Measurements from ENCODE around the gene MRPL2. TPM values are rescaled to one million over a fixed set of nuclear protein-coding genes. Genes with fewer than 3 reads are reported as not detected.
"Not testable (repeated sequence)": the region's sequence is repeated elsewhere in the genome, so short reads cannot be mapped to it uniquely, and the experiment has no call there.

Gene MRPL2
- polyA plus RNA-seq, 4 donors = 53.4 to 127 (median 90.9) TPM

DNA sequence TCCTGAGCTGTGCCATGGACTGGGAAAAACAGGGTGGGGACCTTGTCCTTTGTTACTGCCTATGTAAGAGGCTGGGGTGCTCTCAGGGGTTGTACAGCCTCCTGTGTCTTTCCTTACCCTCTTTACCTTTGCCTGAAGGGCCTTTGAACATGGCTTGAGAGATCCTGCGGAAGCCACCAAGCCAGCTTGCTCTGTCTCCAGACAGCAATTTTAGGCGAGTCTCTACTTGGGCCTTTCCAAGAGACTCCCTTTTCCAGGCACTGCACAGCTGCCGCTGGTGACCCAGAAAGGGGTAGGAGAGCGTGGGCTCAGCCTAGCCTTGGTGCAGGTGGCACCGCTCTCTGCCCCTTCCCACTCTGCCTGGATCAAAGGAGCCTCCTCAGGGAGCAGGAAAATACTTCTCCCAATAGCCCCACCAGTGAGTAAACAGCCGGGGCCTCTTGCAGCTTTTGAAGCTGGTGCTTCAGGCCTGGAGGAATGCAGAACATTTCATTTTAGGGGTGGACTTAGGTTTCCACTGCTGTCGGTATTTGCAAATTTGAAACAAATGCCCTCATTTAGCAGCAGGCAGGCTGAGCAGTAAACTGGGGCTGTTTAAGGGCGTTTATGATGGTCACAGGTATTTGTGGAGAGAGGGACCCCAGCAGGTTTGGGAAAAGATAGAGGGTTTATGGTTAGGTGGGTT, 30.8 kb upstream of the MRPL2 start:
- H3K27ac ChIP-seq (ENCODE audit: low read depth in 1 of 3, low read length in 2 of 3) = peak overlapping the region in 2 of 3 donors; percentile 0 to 32
- no peaks in the 10 kb centered on the region for H3K27me3 ChIP-seq (ENCODE audit: control insufficient read depth in 3 of 3, insufficient read depth in 3 of 3, low read length in 3 of 3)

DNA sequence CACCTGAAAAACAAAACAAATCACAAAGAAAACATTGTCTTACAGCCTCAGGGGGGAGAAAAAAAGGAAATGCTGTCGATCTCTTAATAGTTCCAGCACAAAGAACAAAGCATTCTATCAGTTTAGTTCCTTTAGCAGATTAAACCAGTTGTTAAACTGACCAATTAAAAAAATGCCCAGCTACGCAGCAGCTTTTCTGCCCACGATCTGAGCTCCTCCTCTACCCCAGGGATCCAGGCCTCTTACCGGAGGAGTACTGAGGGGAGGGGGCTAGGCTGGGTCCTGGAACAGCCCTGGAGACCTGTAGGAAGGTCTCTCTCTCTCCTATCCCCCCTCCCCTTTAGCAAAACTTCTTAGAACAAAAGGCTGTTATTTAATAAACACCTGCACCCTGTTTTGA, 30.2 kb upstream of the MRPL2 start:
- H3K9me3 ChIP-seq (ENCODE audit: control insufficient read depth in 2 of 2, insufficient read depth in 1 of 2, low read depth in 1 of 2, low read length in 1 of 2) = no peaks in the 10 kb centered on the region
- DNase-seq (no peak), FAIRE-seq (no peak)
- no peaks in the 10 kb centered on the region for H3K27me3 ChIP-seq (ENCODE audit: control insufficient read depth in 3 of 3, insufficient read depth in 3 of 3, low read length in 3 of 3)
- H3K4me1 ChIP-seq (ENCODE audit: control insufficient read depth in 3 of 3, insufficient read depth in 2 of 3, low read depth in 1 of 3, low read length in 2 of 3) = peaks cover 0 to 20% (median 0%) of the 10 kb centered on the region in 3 donors
- peak overlapping the region in 1 of 3 donors; percentile 32 for H3K27ac ChIP-seq (ENCODE audit: low read depth in 1 of 3, low read length in 2 of 3)
- H3K36me3 ChIP-seq (ENCODE audit: control insufficient read depth in 3 of 3, insufficient read depth in 2 of 3, low read depth in 1 of 3, low read length in 3 of 3) = peaks cover 0 to 2% (median 0%) of the 10 kb centered on the region in 3 donors
- H3K4me3 ChIP-seq (ENCODE audit: low read depth in 1 of 3, low read length in 3 of 3) = no peak overlapping the region
- 26 to 51% (median 43%) methylated on average over 4 of the region's 4 CpGs for WGBS, 3 donors

More for the DNA sequence above, 30.8 kb upstream of the MRPL2 start:
- 38 to 52% (median 44%) methylated on average over 8 of the region's 8 CpGs for WGBS, 3 donors
- Histone ChIP-seq H3K9me3 (ENCODE audit: control insufficient read depth in 2 of 2, insufficient read depth in 1 of 2, low read depth in 1 of 2, low read length in 1 of 2) (no peaks in the 10 kb centered on the region), H3K36me3 (ENCODE audit: control insufficient read depth in 3 of 3, insufficient read depth in 2 of 3, low read depth in 1 of 3, low read length in 3 of 3) (no peaks in the 10 kb centered on the region), H3K4me1 (ENCODE audit: control insufficient read depth in 3 of 3, insufficient read depth in 2 of 3, low read depth in 1 of 3, low read length in 2 of 3) (peaks cover 0 to 20% (median 0%) of the 10 kb centered on the region in 3 donors), H3K4me3 (ENCODE audit: low read depth in 1 of 3, low read length in 3 of 3) (no peak overlapping the region)
- no peak for FAIRE-seq
- DNase-seq = peak in 1 of 2 donors; percentile 46

DNA sequence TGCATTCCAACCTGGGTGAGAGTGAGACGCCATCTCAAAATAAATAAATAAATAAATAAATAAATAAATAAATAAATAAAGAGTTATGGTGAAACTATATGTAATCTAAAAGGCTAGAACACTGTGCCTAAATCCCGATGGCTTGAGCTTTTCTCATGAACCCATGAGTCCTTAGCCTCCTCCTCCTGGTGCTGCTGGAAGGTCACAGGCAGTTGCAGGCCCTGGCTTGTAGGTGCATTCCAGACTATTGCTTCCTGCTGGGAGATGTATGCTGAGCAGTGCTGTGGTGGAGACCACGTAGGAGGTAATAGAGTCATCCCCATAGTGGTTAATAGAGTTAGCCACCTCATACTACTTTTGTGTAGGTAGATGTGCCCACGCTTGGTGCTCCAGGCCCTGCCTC, 29.4 kb upstream of the MRPL2 start:
- H3K27me3 ChIP-seq (ENCODE audit: control insufficient read depth in 3 of 3, insufficient read depth in 3 of 3, low read length in 3 of 3) = no peaks in the 10 kb centered on the region
- no peak overlapping the region for H3K4me3 ChIP-seq (ENCODE audit: low read depth in 1 of 3, low read length in 3 of 3)
- DNase-seq = no peak
- no peak for FAIRE-seq
- peaks cover 0 to 15% (median 0%) of the 10 kb centered on the region in 3 donors for H3K4me1 ChIP-seq (ENCODE audit: control insufficient read depth in 3 of 3, insufficient read depth in 2 of 3, low read depth in 1 of 3, low read length in 2 of 3)
- WGBS, 3 donors = 90 to 91% (median 90%) methylated on average over 4 of the region's 4 CpGs
- H3K27ac ChIP-seq (ENCODE audit: low read depth in 1 of 3, low read length in 2 of 3) = no peak overlapping the region
- no peaks in the 10 kb centered on the region for H3K9me3 ChIP-seq (ENCODE audit: control insufficient read depth in 2 of 2, insufficient read depth in 1 of 2, low read depth in 1 of 2, low read length in 1 of 2)
- H3K36me3 ChIP-seq (ENCODE audit: control insufficient read depth in 3 of 3, insufficient read depth in 2 of 3, low read depth in 1 of 3, low read length in 3 of 3) = peaks cover 0 to 2% (median 0%) of the 10 kb centered on the region in 3 donors

DNA sequence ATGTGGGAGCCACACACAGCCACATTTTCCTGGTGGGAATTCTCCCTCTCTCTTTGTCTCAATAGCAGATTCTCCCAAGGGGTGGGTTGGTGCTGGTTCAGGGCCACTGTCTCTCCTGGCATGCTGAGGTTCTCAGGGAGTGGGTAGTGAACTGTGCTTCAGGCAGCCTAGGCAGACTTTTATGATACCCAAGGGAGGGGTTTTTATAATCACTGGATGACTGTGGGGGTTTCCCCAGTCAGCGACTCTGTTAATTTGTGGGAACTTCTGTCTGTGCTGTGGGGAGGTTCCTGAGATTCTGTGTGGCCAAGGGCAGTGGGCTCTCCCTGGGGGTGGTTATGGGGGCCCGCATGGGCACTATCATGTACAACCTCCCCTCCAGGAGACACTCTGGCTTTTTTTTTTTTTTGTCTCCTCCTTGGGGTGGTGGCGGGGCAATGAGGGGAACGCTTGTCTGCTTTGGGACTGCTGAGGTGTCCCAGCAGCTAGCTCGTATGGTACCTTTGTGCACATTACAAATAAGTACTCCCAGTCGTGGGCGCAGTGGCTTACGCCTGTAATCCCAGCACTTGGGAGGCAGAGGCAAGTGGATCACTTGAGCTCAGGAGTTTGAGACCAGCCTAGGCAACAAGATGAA, 26.9 kb upstream of the MRPL2 start:
- no peaks in the 10 kb centered on the region for H3K27me3 ChIP-seq (ENCODE audit: control insufficient read depth in 3 of 3, insufficient read depth in 3 of 3, low read length in 3 of 3)
- no peaks in the 10 kb centered on the region for H3K9me3 ChIP-seq (ENCODE audit: control insufficient read depth in 2 of 2, insufficient read depth in 1 of 2, low read depth in 1 of 2, low read length in 1 of 2)
- no peak overlapping the region for H3K27ac ChIP-seq (ENCODE audit: low read depth in 1 of 3, low read length in 2 of 3)
- H3K4me1 ChIP-seq (ENCODE audit: control insufficient read depth in 3 of 3, insufficient read depth in 2 of 3, low read depth in 1 of 3, low read length in 2 of 3) = peaks cover 0 to 15% (median 0%) of the 10 kb centered on the region in 3 donors
- no peak overlapping the region for H3K4me3 ChIP-seq (ENCODE audit: low read depth in 1 of 3, low read length in 3 of 3)
- FAIRE-seq (no peak), DNase-seq (no peak)
- 65 to 74% (median 66%) methylated on average over 8 of the region's 8 CpGs for WGBS, 3 donors
- H3K36me3 ChIP-seq (ENCODE audit: control insufficient read depth in 3 of 3, insufficient read depth in 2 of 3, low read depth in 1 of 3, low read length in 3 of 3) = peaks cover 0 to 2% (median 0%) of the 10 kb centered on the region in 3 donors

DNA sequence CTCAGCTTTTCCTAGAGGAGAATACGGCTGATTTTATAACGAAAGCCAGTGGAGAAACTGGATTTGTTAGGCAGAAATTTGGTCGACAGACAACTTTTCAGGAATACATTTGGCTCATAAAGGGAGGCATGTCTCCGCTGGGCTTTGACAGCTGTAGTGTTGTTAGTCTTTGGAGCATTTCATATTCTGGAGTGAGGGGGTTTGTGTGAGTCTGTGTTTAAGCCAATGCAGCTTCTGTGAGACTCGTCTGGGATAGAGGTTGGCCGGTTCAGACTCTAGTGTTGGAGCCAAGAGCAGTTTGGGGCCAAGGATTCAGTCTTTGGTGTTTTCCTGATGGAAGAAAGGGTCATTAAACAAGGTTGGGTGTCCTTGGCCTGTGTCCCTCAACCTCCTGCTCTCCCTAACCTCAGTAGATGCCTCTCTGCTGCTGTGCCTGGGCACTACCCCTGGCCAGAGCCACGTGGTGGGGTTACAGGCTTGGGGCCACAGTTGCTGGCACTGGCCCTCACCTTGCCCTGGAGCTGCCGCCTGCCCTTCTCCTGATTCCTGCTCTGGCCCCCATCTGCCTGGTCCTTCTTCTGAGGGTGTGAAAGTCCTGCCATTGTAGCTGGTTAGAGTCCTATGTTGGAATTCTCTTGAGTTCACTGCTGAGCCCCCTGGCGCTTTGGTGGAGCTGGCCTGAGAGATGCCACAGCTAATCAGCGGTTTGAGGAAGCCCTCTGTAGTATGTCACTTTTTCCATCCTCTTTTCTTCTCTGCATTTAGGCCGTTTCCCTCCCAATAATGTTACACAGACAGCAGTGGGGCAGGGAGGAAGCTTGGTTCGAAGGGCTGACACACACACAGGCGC, 23.8 kb upstream of the MRPL2 start:
- FAIRE-seq (no peak), DNase-seq (no peak)
- H3K4me1 ChIP-seq (ENCODE audit: control insufficient read depth in 3 of 3, insufficient read depth in 2 of 3, low read depth in 1 of 3, low read length in 2 of 3) = peaks cover 0 to 8% (median 0%) of the 10 kb centered on the region in 3 donors
- peaks cover 0 to 3% (median 0%) of the 10 kb centered on the region in 3 donors for H3K36me3 ChIP-seq (ENCODE audit: control insufficient read depth in 3 of 3, insufficient read depth in 2 of 3, low read depth in 1 of 3, low read length in 3 of 3)
- H3K9me3 ChIP-seq (ENCODE audit: control insufficient read depth in 2 of 2, insufficient read depth in 1 of 2, low read depth in 1 of 2, low read length in 1 of 2) = no peaks in the 10 kb centered on the region
- H3K27ac ChIP-seq (ENCODE audit: low read depth in 1 of 3, low read length in 2 of 3) = peak overlapping the region in 1 of 3 donors; percentile 47
- no peaks in the 10 kb centered on the region for H3K27me3 ChIP-seq (ENCODE audit: control insufficient read depth in 3 of 3, insufficient read depth in 3 of 3, low read length in 3 of 3)
- 69 to 88% (median 79%) methylated on average over 13 of the region's 13 CpGs for WGBS, 3 donors
- no peak overlapping the region for H3K4me3 ChIP-seq (ENCODE audit: low read depth in 1 of 3, low read length in 3 of 3)

DNA sequence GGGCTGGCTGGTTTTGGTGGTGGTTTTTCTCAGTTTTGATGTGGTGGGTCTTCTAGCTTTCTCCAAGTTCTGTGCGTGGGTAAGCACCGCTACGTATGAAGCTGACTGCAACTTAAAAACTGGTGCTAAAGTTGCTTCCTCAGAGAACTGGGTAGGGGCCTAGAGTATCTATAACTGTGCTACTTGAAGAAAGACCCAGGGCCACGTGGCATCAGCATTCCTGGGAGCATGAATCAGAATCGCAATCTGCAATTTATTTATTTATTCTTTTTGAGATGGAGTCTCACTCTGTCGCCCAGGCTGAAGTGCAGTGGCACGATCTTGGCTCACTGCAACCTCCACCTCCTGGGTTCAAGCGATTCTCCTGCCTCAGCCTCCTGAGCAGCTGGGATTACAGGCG, 22.7 kb upstream of the MRPL2 start:
- H3K4me3 ChIP-seq (ENCODE audit: low read depth in 1 of 3, low read length in 3 of 3); DNase-seq; FAIRE-seq; H3K36me3 ChIP-seq (ENCODE audit: control insufficient read depth in 3 of 3, insufficient read depth in 2 of 3, low read depth in 1 of 3, low read length in 3 of 3); H3K9me3 ChIP-seq (ENCODE audit: control insufficient read depth in 2 of 2, insufficient read depth in 1 of 2, low read depth in 1 of 2, low read length in 1 of 2); H3K27me3 ChIP-seq (ENCODE audit: control insufficient read depth in 3 of 3, insufficient read depth in 3 of 3, low read length in 3 of 3); H3K27ac ChIP-seq (ENCODE audit: low read depth in 1 of 3, low read length in 2 of 3): not testable (repeated sequence)
- H3K4me1 ChIP-seq (ENCODE audit: control insufficient read depth in 3 of 3, insufficient read depth in 2 of 3, low read depth in 1 of 3, low read length in 2 of 3) = peaks cover 0 to 17% (median 0%) of the 10 kb centered on the region in 3 donors
- 74 to 78% (median 77%) methylated on average over 9 of the region's 9 CpGs for WGBS, 3 donors

DNA sequence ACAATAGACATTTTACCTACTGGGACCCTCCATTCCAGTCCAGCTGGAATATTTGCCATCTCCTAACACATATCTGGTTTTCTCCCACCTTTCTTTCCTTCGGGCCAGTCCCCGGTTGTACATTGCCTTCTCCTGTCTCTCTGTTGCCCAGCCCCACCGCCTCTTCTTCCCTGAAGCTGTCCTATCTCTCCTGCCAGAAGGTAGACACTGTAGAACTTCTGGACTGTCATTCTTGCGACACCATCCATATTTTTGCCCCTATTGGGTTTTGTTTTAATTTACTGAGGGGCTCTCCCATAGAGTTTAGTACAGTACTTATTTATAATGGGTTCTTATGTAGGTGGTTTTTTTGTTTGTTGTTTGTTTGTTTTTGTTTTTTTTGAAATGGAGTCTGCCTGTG, 21.8 kb upstream of the MRPL2 start:
- FAIRE-seq (no peak), DNase-seq (no peak)
- Histone ChIP-seq H3K36me3 (ENCODE audit: control insufficient read depth in 3 of 3, insufficient read depth in 2 of 3, low read depth in 1 of 3, low read length in 3 of 3) (peaks cover 0 to 4% (median 0%) of the 10 kb centered on the region in 3 donors), H3K4me3 (ENCODE audit: low read depth in 1 of 3, low read length in 3 of 3) (no peak overlapping the region), H3K27me3 (ENCODE audit: control insufficient read depth in 3 of 3, insufficient read depth in 3 of 3, low read length in 3 of 3) (peaks cover 0 to 2% (median 0%) of the 10 kb centered on the region in 3 donors), H3K9me3 (ENCODE audit: control insufficient read depth in 2 of 2, insufficient read depth in 1 of 2, low read depth in 1 of 2, low read length in 1 of 2) (no peaks in the 10 kb centered on the region), H3K4me1 (ENCODE audit: control insufficient read depth in 3 of 3, insufficient read depth in 2 of 3, low read depth in 1 of 3, low read length in 2 of 3) (peaks cover 0 to 17% (median 0%) of the 10 kb centered on the region in 3 donors), H3K27ac (ENCODE audit: low read depth in 1 of 3, low read length in 2 of 3) (no peak overlapping the region)
- 93 to 95% (median 93%) methylated on average over 4 of the region's 4 CpGs for WGBS, 3 donors

DNA sequence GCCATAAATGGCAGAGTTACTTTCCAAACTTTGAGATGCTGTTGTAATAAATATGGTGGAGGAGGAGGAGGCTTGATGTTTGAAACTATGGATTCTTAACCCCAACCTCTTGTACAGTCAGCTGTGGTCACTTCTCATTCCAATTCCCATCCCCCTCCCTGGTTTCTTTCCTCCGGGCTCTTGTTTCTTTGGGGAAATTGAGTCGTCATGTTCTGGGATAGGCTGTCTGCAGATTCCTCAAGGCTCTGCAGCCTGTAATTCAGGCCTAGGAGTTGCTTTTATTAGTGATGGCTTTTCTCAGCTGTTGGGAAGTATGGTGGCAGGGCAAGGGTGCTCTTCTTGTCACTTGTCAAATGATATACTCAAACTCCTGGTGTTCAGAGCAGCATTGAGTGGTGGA, 19.5 kb upstream of the MRPL2 start:
- Histone ChIP-seq H3K4me3 (ENCODE audit: low read depth in 1 of 3, low read length in 3 of 3) (no peak overlapping the region), H3K27me3 (ENCODE audit: control insufficient read depth in 3 of 3, insufficient read depth in 3 of 3, low read length in 3 of 3) (peaks cover 0 to 2% (median 0%) of the 10 kb centered on the region in 3 donors), H3K36me3 (ENCODE audit: control insufficient read depth in 3 of 3, insufficient read depth in 2 of 3, low read depth in 1 of 3, low read length in 3 of 3) (peaks cover 1 to 20% (median 2%) of the 10 kb centered on the region in 3 donors), H3K27ac (ENCODE audit: low read depth in 1 of 3, low read length in 2 of 3) (peak overlapping the region in 2 of 3 donors; percentile 17 to 38), H3K4me1 (ENCODE audit: control insufficient read depth in 3 of 3, insufficient read depth in 2 of 3, low read depth in 1 of 3, low read length in 2 of 3) (peaks cover 0 to 27% (median 0%) of the 10 kb centered on the region in 3 donors), H3K9me3 (ENCODE audit: control insufficient read depth in 2 of 2, insufficient read depth in 1 of 2, low read depth in 1 of 2, low read length in 1 of 2) (no peaks in the 10 kb centered on the region)
- FAIRE-seq (no peak), DNase-seq (no peak)
- 80 to 93% (median 85%) methylated on average over 2 of the region's 2 CpGs for WGBS, 3 donors

All from small intestine (tissue), 7 donors.